HG03095 (cell line): ENCODE measurements around the gene AKT1.

Experiments used
- ATAC-seq: cut with Tn5 transposase; IDR thresholded peaks from one replicate; pipeline ENCODE4 v1.9.1; 2021; ENCODE audit warnings: moderate library complexity; ENCODE audit not compliant: unreplicated experiment

Gene AKT1

DNA sequence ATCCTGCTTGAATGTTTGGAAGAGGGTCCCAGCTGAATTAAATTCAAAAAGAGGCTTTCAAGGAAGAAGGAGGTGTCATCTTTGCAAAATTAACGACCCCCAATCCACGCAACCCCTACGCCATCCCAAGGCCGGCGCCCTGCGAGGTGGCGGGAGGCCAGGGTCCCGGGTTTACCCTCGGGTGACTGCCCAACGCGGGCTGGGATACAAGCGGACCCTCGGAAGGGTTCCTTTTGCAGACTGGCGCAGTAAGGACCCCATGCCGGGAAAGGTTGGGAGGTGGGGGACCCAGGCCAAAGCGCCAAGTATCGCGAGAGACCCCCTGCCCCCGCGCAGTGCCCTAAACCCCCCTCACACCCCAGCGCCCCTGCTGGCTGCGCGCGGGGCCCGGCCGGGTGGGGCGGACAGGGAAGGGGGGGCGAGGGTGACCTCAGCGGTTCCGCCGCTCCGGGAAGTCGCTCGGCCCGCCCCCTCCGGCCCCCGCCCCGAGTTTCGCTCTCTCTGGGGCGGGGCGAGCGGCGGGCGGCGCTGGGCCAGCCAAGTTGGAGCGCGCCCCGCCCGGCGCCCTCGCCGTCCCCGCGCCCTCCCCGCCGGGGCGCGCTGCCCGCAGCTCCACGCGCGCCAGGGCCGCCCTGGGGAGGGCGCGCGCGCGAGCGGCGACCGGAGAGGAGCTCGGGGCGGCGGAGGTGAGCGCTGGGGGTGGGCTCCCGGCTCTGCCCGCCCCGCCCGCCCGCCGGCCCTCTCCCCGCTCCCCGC, 4.6 kb upstream of the AKT1 start:
- ATAC-seq: no peak

DNA sequence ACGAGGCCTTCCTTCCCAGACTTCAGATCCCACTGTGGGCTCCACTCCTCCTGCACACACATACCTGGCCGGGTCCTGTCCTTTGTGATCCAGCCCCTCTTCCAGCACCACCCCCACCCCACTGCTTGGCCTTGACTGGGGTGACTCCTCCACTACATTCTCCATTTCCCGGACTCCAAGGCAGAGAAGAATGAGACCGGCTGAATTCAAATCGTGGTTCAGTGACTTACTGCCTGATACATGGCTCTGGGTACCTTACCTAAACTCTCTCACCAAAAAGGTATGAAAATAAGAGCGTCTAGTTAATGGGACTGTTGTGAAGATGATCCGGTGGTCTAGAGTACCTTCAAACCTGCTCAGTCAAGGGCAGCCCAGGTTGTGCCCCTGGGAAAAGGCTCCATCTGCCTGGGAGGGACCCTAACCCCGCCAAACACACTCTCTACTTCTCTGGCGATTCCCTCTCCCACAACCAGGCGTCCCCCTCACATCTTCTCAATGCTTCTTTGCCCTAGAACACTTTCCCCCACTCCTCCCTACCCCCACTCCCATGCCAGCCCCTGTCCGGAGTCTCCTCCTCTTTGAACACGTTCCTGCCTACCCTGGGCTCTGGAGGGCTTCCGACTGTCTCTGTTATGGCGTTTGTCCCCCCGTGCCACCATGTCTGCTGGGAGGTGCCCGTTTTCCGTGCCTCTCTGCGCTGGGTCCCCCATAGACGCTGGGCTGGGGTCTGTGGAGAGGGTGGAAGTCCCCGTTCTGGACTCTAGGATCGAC, 3.9 kb upstream of the AKT1 start:
- ATAC-seq: no peak

DNA sequence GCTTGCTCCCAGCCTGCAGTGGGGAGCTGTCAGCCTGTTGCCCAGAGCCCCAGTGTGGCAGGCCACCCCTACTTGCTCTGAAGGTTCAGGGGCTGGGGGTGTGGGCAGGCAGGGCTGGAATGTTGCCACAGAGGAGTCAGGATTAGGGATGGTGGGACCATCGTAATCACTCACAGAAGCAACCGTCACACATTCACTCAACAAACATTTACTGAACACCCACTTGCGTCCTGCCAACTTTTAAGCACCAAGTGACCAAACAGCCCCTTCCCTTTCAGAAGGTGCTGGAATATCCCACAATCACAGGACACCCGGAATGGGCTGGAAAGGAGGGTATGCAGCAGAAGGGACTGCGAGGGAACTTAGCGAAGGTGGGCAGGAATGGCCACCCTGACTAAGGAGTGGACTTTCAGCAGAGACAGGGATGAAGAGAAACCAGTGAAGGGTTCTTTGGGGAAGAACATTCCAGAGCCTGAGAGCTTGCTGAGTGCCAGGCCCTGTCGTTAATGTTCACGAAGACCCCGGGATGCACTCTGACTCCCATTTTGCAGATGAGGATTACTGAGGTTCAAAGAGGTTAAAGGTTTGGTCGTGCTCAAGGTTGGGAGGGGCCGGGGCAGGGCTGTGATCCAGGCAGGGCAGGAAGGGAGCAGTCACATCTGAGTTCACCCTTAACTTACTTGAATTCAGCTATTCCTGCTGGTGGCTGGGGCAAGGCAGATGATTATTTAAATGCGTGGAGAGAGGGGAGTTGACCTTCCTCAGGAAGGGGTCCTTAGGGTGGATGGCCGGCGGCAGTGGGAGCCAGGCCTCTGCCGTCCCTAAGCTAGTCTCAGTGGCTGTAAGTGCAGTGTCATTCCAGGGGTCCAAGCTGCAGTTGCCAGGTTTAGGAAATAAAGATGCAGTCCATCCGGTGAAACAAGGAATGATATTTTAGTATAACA, 3.0 kb upstream of the AKT1 start:
- ATAC-seq: no peak

DNA sequence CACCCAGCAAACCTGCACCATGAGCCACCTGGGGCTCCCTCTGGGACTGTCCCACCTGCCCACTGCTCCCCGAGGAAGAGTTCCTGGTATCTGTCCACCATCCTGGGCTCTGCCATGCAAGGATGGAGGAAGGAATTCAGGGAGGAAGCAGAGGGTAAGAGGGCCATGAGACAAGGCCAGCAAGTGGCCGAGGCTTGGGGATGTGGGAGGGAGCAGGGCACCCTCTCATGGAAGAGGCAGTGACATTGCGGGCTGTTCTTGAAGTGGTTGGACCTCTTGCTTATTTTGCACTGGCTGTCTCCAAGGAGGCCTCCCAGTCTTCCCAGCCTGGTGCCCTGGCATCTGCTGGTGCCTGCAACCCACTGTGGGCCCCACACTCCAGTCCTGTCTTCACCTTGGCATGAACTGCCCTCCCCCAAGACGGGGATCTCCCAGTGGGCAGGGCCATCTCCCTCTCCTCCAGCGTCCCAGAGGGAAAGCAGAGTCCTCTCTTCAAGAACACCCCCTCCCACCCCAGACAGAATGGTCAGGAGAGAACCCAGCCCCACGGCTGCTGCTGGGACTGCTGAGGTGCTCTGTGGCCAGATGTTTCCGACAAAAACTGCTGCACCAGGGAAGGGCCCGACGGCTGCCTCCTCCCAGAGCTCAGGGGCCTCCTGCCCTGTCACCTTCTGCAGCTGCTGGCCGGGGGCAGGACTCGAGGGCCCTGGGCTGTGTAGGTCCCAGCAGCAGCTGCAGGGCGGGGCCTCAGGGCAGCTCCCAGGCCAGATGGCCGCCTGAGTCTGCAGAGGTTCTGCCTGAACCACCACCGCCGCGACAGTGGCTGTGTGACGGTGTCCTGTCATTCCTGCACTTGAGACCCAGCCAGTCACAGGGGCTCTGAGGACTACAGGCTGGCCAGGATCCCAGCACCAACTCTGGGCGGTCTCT, 1.8 kb upstream of the AKT1 start:
- ATAC-seq: no peak

DNA sequence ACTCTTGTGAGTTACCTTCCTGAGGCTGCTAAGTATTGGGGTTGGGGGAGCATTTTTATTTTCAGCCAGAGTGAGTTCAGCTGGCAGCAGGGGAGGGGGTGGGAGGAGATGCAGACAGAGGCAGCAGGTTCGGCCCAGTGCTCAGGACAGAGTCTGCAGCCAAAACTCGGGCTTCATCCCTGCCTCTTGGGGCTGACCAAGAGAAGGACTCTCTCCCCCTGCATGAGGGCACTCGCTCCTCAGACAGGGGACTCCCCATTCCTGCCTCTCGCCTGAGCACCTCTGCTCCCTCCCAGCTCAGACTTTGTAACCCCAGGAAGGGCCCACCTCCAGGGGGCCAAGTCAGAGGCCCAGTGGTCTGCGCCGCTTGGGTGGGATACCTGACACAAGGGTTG, 1.1 kb upstream of the AKT1 start:
- ATAC-seq: no peak

DNA sequence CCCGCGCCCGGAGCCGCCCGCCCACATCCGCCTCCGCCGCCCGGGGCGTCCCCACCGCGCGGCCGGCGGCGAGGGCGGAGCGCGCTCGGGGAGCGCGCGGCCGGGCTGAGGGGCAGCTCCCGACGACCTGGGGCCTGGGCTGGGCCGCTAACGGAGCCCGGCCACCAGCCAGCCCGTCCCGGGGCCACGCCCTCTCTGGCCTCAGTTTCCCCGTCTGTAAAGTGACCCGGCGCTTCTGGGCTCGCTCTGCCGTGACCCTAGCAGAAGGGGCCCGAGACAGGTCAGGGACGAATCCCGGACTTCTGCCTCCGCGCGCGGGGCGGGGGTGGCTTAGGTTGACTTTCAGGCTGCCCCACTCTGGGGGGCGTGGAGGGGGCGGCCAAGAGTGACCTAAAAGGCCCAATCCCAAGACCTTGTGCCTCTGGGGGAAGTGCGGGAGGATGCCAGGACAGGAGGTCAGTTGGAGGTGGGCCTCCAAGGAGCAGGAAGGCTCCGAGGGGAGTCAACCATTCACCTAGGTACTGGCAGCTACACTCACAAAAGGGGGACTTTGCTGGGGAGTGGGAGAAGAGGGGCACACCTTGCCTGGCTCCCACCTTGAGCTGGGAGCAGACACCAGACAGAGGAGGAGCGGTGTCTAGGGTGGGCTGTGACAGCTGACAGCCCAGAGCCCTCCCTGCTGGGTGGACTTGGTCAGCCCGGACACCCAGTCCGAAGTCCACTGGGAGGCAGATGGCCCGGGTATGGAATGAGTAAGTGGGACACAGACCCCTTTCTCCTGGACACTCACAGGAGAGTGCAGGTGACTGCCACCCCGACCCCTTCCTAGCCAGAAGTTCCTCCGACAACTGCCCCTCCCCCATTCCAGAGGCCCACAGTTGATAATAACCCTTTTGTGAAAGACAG, 486 bp upstream of the AKT1 start:
- no peak for ATAC-seq

DNA sequence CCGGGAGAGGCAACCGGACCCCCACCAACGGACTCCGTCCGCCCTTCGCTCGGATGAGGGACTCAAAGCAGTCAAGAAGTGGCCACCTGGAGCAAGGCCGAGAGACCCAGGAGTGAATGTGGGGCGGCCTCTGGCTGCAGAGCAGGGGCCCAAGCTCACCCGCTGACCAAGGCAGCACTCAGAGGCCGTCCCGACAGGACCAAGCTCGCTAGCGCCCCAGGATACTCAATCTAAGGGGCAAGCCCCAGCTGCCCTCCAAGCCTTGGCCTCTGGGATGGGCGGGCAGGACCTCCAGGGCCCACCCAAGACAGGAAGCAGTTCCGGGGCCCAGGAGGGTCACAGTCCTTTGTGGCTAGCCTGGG, 936 bp downstream of the AKT1 start:
- no peak for ATAC-seq

DNA sequence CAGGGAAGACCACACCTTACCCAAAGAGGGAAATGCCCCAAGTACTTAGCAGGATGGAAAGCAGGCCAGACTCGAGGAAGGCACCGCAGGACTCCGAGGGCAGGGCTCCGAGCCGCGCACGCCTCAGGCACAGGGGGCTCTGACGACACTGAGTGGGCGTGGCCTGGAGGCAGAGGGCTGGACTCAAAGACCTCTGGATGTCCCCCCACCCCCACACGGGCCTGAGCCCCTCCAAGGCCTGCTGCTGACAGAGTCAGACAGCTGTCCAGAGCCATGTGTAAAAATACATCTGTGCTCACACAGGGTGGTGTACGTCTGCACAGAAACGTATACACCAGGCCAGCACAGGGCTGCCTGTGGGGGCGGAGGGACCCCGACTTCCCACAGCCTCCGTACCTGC, 1.4 kb downstream of the AKT1 start:
- no peak for ATAC-seq

DNA sequence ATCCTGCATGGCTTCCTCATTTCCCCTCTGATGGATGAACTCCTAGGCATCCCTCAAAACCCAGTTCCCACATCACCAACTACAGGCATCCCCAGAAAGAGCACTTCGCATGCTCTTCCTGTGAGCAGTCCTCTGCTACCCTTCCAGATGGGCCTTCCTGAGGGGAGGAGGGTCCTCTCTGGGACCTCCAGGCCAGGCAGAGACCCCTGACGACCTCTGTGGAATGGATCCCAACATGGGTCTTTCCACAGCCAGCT, 1.9 kb downstream of the AKT1 start:
- ATAC-seq: no peak

DNA sequence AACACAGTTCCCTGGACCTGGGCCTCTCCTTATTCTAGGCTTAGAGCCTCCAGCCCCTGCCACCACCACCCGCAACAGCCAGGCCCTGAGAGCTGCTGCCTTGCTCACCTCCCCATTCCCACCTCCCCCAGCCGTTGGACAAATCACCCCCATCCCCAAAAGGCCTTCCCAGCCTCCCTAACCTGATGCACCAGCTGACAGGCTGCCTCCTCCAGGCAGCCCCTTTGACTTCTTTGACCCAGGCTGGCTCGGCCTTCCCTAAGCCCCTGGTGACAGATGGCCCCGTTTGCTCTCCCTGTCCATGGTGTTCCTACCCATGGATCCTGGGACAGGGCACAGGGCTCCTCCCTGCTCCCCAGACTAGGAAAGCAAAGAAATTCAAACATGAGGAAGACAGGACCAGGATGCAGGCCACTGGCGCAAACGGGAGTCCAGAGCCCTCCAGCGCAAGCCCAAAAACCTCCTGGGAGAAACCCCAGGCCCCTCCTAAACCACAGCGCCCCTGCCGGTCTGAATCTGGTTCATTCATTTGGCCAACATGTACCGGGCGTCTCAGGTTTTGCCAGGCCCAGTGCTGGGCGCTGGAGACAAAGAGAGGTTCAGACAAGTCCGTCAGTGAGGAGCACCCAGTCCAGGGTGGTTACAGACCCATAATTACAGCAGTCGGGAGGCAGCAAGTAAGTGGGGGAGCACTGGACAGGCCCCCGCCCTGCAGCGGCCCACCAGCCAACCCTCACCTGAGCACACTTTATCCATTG, 2.4 kb downstream of the AKT1 start:
- no peak for ATAC-seq

DNA sequence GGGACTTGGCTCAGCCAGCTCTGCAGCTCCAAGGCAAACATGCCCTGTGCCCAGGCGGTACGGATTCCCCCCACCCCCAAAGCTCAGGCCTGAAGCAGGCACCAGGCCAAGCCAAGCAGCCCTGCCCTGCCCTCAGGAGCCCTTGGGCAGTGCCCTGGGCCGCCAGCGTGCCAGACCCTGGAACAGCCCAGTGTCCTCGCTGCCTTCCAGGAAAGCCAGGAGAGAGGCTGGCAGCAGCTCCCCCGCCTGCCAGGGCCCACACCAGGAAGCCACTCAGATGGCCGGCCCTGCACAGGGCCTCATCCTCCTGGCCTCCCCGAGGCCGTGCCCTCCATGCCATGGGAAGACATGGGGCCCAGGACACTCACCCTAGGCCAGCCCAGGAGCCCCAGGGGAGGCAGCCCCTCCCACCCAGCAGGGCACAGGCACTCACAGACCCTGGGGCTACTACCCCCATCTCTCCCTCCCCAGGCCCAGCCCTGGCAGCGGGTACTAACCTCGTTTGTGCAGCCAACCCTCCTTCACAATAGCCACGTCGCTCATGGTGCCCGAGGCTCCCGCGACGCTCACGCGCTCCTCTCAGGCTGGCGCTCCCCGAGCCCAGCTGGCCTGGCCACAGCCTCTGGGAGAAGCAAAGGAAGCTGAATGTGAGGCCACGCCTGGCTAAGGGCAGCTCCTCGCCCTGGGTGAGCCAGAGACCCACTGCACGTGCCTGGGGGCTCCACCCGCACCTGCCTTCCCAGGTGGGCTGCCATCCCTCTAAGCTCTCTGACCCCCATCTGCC, 3.3 kb downstream of the AKT1 start:
- ATAC-seq: no peak

DNA sequence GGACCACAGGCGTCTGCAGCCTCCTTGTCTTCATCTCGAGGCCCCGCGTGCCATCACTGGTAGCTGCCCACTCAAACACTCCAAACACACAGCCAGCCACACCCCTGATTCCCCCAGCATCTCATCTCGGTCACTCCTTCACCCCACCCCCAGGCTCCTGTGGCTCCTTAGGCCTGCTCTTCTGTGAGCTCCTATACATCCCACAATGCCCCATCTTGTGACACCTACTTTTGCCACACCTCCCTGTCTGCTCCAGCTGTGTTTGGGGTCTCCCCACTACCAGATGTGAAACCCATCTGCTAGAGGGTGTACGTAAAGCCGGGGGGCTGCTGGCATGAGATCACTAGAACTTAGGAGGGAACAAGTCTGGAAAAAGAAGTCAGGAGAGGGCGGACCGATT, 4.1 kb downstream of the AKT1 start:
- no peak for ATAC-seq

DNA sequence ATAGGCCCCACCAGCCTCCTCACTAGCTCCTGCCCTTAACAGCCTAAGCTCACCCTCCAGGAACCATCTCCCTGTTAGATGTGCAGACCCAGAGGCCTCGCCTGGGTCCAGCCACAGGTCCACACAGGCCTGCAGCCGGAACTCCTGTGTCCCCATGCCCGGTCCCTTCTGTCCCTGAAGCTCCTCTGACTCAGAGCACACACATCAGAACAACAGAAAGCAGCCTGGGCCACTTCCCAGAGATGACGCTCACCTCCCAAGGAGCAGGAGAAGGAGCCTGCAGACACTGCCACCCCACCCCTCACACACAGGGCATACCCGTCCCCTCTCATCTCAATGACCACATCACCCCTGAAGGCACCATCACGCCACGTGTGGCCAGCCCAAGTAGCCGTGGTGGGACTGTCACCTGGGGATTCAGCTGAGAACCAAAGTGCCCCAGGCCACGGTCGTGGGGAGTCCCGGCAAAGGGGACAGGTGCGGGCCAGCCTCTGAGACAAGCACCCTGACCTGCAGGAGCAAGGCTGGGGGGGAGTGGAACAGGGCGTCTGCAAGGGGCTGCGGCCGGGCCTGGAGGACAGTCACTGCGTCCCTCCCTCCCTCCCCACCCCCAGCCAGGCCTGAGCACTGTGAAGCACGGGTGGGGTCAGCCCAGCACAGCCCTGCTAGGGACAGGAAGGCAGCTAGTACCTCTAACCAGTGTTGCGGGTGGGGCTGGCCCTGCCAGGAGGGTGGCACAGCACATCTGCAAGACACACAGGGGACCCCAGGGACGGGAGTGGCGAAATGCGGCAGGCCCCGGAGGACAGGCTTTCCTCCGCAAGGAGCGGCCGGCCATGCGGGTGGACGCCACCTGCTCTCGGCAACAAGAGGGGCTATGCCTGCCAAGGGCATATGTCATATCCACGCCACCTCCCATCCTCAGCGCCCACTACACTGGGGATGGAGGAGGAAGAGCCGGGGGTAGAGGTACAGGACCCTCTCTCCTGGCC, 5.5 kb downstream of the AKT1 start:
- ATAC-seq: no peak

DNA sequence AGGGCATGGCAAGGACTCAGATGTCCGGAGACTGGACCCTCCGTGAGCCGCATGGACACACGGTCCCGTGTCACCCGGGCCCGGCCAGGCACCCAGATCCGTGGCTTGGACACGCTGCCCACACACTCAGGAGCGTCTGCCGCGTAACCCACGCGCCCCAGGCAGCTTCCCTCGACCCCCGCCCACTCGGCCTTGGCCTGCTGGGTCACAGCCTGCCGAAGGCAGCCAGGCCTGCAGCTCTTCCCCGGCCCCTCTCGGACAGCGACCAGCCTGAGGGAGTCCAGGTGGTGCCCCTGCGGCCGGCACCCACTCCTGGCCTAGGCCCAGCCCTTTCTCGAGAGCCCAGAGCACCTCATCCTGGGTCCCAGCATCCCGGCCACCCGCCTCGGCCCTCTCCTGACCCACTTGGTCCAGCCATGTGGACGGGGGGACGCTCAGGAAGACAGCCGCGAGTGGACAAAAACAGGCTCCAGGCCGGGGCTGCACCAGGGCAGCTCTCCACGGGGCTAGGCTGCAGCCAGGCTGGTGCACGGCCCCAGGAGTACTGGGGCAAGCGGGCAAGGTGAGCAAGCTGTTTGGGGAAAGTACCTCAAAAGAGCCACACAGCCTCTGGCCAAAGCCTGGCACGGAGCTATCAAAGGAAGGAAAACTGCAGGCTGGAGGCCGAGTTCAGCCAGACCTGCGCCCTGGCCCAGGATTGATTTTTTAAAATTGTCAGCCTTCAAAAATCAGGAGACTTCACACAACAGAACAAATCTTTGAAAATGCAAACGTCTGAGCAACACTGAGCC, 6.5 kb downstream of the AKT1 start:
- no peak for ATAC-seq

DNA sequence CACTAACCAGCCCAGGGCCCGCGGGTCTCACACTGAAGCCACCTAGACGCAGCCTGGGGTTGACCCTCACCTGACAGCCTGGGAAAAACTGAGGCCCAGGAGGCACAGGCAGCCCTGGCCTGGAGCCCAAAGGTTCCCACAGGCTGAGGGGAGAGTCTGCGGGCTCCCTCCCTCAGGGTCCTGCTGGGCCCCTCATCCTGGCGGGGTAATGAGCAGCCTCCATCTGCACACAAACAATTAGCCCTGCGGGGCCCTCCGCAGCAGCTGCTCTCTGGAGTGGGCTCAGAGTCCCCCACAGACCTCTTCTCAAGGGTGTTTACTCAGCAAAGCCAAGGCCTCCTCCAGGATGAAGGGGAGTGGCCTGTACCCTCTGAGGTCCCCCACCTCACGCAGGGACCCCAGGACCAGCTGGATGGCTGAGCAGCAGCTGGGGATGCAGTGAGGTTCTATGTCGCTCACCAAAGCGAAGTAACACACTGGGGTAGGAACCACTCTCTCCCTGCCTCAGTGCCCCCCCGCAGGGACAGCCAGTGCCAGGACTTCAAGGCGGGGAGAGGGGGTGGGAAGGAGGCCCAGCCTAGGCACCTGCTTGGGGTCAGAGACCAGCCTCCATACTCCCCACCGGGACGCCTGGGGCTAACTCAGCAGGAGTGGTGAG, 7.3 kb downstream of the AKT1 start:
- no peak for ATAC-seq

DNA sequence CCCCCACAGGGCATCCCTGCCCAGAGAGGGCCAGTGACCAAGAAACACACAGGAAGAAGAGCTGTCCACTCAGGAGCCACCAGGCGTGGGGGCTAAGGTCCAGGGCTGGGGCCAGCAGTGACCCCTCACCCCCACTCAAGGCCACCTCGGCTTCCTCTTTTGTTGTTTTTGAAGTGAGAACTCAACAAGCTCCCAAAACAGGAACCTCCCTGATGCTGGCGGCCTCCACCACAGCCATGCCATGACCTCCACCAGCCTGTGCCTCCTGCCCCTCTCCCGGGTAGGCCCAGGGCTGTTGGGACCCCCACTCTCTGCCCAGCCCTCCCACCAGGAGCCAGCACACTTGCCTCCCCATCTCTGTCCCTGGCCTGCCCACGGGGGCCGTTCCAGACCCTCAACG, 7.8 kb downstream of the AKT1 start:
- no peak for ATAC-seq
